HG03196 (cell line): ENCODE measurements around the gene BSPH1.
"Not testable (repeated sequence)": the region's sequence is repeated elsewhere in the genome, so short reads cannot be mapped to it uniquely, and the experiment has no call there.

ENCODE experiments used
- ATAC-seq: cut with Tn5 transposase; IDR thresholded peaks from one replicate; pipeline ENCODE4 v1.9.1; 2021; ENCODE audit not compliant: unreplicated experiment

The BSPH1 gene

GRCh38 chr19:47928581-47928980 is 63.4 kb downstream of the BSPH1 start:
- ATAC-seq: not testable (repeated sequence)

GRCh38 chr19:47920107-47920506 is 71.9 kb downstream of the BSPH1 start:
- not testable (repeated sequence) for ATAC-seq
